B cell (primary cell): ENCODE measurements around the gene NIPSNAP3A.

Source experiments
- CTCF ChIP-seq: fragments of 200-600 bp; IDR thresholded peaks from one replicate; pipeline ENCODE4 v1.8.0; 2022; ENCODE audit warnings: antibody characterized with exemption, mild to moderate bottlenecking
- EZH2 ChIP-seq: IDR thresholded peaks from 2 replicates; pipeline ENCODE4 v1.6.1; 2012; ENCODE audit warnings: borderline replicate concordance, low read depth, mild to moderate bottlenecking, moderate library complexity, low read length; ENCODE audit not compliant: insufficient read depth, poor library complexity, severe bottlenecking

- TF ChIP-seq EZH2, result no peak
- no peak for TF ChIP-seq CTCF
These were observed 32.6 kb downstream of the NIPSNAP3A start for GRCh38 chr9:104779946-104780535.
